ENCODE measurements around the gene PRDM11.

DNA sequence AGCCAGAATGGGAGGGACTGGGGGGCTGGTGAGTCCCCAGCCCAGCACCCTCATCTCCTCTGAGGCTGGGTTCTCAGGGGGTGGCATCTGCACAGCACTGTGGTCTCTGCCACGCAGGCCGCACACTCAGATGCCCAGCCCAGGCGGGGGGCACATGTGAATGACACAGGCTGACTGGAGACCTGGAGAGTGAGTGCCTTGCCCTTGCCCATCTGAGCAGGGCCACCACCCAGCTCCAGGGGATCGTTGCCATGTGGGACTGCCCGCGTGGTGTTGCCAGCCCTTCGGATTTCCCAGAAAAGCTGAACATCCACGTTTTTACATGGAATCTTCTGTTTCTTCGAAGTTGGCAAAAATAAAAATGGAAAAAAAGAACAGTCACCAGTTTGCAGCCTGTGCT is 18.9 kb downstream of the PRDM11 start:
- TF ChIP-seq POLR2AphosphoS5 (IDR thresholded peaks at IDR 0.05), result peak in 1 of 3 donors; percentile 23
- TF ChIP-seq CTCF (IDR thresholded peaks at IDR 0.05 in 8 of 11, conservative IDR thresholded peaks at IDR 0.05 in 3 of 11), result no peak
- no peak for TF ChIP-seq POLR2A (IDR thresholded peaks at IDR 0.05)

Measured in spleen (tissue), 7 donors.